Esophagus squamous epithelium (tissue), 4 donors: Measurements from ENCODE around the gene PTER.

ENCODE experiments used
- CTCF ChIP-seq, 6 experiments: fragments of 450-650 bp in 4 of 6; fragments of 200-600 bp in 2 of 6; sonication (generic) in 2 of 6; IDR thresholded peaks; one replicate each; pipeline ENCODE4 v1.5.1; 2016 to 2019; ENCODE audit warnings: antibody characterized with exemption in 6 of 6, mild to moderate bottlenecking in 4 of 6, moderate library complexity in 4 of 6
- POLR2A ChIP-seq, 4 donors: fragments of 450-650 bp; IDR thresholded peaks; one replicate each; pipeline ENCODE4 v1.6.1; 2017; ENCODE audit warnings: antibody characterized with exemption in 4 of 4, mild to moderate bottlenecking in 4 of 4, moderate library complexity in 3 of 4

GRCh38 chr10:16477757-16478156, 40.9 kb downstream of the PTER start:
- no peak for TF ChIP-seq CTCF (IDR thresholded peaks at IDR 0.05)
- TF ChIP-seq POLR2A (IDR thresholded peaks at IDR 0.05): no peak
